Measurements from ENCODE around the gene SLC2A13.
"Not testable (repeated sequence)": the region's sequence is repeated elsewhere in the genome, so short reads cannot be mapped to it uniquely, and the experiment has no call there.

The SLC2A13 gene

DNA sequence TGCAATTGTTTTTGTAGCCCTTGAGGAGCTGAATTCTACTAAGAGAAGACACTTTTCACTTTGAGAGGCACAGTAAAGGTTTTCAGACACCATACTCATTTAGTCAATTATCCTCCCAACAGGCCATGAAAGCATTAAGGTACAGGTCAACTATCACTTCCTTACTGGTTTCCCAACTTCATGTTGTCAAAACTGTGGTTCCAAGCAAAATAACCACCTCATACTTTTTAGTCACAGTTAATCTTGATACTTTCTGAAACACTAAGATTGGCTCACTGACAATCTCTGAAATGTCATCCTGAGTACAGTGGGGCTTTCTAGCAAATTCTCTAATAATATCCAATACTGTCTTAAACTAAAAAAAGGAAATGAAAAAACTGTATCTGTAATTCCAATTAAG lies 71.7 kb downstream of the SLC2A13 start:
- no peak for DNase-seq

DNA sequence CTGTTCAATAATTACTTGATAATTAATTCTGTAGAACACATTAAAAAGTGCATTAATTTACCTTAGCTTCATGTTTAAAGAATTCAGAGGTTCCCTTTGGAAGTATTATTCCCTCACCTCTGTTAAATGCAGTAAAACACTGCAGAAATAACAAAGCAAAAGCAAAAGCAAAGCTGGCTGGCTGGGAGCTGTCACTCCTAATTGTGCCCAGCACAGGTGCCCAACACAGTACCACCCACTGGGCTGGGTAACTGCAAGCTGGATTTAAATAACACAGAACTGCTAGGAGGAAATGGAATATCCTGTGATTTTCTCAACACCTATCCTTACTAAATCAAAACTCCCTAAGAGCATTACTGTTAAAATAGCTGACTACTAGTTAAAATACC lies 72.6 kb downstream of the SLC2A13 start:
- no peak for DNase-seq

DNA sequence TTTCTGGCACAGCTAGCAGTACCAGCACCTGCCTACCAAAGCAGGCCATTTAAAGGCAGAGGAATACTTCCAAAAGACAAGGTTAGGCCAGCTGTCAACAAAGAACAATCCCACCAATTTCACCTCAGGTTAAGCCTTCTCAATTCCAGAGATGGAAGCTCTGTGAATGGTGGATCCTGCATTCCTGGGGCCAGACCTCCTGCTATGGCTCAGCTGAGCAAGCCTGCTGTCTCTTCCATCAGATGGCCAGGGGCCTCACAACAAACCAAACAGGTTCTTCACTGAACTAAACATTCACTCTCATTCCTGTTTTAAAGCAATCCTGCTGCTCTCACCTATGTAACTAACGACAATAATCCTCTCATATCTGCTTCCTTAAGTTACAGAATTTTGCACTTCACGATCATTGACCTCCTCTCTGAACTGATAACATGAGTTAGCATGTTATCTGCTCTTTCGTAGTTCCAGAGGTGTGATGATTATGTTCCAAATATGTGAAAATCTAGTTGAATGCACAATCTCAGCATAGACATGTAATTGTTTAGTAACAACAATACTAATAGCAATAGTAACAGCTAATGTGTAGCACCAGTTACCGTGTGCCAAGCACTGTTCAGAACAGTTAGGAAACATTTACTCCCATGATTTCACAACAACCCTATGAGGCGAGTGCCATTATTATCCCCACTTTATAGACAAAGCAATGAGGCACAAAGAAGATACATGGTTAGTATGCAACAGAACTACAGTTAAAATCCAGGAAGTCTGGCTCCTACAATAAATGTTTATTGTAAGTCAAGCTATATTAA lies 73.2 kb downstream of the SLC2A13 start:
- no peak for DNase-seq

DNA sequence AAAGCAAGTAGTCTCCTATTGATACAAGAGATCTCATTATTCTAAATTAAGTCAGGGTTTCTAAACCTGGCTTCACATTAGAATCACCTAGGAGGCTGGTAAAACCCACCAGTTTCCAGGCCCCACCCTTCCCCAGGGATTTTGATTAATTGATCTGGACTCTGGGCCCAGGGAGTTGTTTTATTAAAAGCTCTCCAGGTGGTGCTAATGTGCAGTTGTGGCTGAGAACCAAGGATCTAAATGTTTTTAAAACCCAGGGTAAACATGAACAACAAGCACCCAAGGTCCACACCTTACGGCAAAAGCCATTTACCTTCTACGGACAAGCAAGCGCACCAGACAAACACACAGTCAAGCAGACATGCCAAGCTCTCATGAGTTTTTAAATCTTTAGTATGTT lies 73.9 kb downstream of the SLC2A13 start:
- no peak for DNase-seq

DNA sequence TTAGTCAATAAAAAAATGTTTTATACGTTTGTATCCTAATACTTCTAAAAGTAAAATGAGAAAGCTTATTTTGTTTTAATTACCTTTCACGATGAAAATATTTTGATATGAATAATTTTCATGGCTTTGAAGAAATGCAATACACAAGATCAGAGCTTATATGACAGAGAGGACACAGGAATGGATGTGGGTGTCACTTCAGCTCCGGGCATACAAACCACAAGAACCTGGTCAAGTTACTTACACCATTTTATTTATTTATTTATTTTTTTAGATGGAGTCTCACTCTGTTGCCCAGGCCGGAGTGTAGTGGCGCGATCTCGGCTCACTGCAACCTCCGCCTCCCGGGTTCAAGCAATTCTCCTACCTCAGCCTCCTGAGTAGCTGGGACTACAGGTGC lies 74.9 kb downstream of the SLC2A13 start:
- not testable (repeated sequence) for DNase-seq

DNA sequence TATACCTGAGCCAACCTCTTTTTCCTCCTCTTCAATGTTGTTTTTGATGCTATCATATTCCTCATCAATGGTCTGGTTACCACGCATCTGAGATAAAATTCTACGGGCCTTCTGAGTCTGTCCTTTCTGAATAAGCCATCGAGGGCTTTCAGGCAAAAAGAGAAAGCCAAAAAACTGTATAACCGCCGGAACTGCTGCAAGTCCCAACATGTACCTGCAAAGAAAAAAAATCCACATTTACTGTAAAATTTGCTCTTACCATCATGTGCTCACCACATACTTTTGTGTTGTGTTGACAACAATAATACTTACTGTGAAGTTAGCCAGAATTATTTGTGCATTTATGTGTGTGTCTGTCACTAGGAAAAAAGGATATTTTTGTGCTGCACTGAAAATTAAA lies 77.6 kb downstream of the SLC2A13 start:
- DNase-seq: no peak

DNA sequence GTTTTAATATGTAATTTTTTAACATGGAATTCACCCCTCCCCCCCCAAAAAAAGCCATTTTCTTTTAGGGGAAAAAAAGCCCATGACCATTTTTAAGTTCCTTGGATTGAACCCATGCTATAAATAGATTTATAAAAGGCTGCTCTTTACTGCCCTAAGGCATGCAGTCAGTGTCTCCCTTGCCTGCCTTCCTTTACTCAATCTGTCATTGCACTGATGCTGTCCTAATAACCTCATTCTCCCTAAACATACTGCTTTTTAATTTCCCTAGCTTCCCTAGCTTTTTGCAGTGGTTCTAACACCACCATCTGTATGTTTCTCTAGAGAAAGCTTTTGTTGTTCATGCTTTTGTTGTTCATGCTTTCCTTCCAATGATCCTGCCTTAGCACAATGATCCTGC lies 83.0 kb downstream of the SLC2A13 start:
- DNase-seq: no peak

DNA sequence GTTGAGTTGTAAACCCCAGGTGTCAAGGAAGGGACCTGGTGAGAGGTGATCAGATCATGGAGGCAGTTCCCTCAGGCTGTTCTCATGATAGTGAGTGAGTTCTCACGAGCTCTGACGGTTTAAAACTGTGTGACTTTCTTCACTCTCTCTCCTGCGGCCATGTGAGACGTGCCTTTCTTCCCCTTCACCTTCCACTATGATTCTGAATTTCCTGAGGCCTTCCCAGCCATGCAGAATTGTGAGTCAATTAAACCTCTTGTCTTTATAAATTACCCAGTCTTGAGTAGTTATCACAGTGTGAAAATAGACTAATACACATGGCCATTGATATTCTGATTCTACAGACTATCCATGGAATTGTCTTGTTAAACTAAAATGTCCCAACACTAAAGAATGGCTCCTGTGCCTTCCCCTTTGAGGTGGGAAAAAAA lies 85.6 kb downstream of the SLC2A13 start:
- no peak for DNase-seq

DNA sequence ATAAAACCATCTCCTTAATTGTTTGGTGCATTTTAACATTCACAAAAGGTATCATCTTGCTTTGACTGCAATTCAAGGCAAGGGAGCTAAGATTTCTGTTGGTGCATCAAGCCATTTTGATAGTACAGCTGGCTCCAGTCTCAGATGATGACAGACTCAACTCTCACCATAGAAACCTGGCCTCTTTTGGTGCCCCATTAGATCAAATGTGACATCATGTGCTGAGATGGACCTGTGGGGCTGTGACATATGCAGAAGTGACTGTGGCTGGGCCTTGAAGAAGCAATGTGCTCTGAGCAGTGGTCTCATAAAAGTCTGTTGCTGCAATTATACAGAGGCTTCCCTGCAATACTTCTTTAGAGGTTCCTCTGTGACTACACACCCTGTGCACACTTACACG lies 88.4 kb downstream of the SLC2A13 start:
- no peak for DNase-seq

DNA sequence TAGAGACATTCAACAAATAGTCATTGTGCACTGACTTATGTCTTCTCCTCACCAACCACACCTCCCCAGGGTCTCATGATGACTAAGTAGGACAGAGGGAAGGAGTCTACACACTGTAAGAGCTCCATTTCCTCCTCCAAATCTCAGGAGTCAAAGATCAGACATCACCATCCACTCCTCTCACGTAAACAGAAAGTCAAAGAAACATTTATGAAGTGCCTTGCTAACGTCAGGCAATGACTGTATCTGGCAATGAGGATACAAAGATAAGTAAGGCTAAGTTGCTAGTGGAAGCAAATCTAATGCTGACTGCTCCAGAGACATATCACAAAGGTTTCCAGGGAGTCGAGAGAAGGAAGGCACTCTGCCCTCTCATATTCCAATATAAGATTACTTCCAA lies 88.9 kb downstream of the SLC2A13 start:
- DNase-seq: no peak

DNA sequence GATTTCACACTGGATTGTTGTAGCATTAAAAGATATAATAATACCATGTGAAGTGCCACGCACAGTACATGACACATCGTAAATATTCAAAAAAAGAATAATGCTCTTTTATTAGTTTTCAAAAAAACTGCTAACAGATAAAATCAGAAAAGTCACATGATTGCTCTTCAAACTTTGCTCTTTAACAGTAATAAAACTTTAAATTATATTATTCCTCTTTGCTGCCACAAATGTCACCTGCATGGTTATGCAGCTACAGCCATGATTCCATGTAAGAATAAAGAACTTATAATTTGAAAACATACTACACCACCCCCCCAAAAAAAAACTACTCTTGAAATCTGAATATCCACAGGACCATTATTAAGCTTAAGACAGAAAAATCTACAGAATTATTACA lies 90.0 kb downstream of the SLC2A13 start:
- DNase-seq: no peak

DNA sequence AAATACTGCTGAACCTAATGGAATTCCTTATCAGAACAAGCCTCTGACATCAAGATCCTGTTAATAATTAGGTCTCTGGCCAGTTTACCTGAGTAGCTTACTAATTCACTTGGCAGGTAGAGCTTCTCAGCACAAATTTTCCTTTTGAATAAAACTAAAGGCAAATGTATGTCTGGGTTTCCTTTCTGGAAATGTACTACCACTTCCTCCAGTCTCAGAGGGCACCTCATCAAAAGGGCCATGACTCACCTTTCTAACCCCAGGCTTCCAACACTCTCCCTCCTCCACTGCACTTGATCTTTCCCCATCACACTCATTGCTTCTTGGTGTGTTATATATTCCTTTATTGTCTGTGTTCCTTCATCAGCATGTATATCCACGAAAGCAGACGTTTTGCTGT lies 90.5 kb downstream of the SLC2A13 start:
- no peak for DNase-seq

DNA sequence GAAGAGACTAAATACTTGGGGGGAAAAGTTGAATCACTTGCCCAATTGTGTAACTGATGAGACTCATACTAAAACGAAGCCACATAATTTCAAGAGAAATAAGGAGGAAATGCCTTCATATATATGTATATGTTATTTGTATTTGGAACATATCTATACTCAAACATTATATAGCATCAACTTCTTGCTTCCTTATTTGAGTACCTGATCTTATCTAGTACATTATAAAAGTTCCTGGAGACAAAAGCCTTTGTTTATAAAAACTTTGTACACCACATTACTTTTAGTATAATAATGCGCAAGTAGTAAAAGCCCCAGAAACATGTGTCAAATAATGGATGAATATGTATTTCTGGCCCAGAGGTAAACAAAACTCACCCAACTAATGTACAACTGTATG lies 92.0 kb downstream of the SLC2A13 start:
- DNase-seq: no peak

DNA sequence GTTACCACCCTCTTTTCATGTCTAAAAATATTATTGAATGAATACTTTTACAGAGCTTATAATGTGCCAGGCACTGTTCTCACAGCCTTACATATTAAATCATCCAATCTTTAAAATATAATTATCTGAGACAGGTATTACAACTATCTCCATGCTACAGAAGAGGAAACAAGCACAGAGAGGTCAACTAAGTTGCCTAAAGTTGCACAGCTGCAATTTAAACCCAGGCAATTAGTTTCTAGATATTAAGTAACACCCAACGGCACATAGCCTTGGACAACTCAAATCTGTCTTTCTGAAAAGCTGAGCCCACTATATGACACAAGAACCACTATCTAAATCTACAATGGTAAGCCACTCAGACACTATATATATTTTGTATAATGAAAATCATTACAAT lies 92.6 kb downstream of the SLC2A13 start:
- DNase-seq: no peak

DNA sequence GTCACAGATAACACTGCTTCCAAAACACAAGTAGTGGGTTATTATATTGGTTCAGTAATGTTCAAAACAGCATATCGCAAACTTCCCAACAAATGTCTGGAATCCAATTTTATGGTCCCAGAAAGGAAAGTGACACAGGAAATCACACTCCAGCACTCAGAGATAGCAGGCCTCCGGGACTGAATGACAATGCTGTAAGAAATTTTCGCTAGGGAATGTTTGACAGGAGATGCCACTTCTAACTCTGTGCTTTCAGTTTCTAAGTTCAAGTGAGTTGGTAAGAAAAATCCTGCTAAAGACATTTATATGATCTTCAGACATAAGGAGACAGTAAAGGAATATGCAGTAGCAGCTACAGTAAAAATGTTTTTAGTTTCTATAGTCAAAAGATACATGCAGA lies 93.2 kb downstream of the SLC2A13 start:
- no peak for DNase-seq

DNA sequence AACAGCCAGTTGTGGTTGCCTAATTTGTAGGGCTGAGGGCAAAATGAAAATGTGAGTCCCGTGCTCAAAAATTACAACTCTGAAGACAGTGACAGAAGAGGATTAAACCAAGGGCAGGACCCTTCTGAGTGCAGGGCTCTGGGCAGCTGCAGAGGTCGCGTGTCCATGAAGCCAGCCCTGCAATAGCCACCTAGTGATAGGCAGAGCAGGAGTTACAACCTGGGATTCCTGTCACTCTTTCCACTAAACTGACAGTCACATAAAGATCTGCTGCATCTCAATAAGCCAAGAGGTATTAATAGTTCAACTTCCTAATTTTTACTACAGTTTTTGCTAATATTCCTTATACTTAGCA lies 94.1 kb downstream of the SLC2A13 start:
- DNase-seq: no peak

DNA sequence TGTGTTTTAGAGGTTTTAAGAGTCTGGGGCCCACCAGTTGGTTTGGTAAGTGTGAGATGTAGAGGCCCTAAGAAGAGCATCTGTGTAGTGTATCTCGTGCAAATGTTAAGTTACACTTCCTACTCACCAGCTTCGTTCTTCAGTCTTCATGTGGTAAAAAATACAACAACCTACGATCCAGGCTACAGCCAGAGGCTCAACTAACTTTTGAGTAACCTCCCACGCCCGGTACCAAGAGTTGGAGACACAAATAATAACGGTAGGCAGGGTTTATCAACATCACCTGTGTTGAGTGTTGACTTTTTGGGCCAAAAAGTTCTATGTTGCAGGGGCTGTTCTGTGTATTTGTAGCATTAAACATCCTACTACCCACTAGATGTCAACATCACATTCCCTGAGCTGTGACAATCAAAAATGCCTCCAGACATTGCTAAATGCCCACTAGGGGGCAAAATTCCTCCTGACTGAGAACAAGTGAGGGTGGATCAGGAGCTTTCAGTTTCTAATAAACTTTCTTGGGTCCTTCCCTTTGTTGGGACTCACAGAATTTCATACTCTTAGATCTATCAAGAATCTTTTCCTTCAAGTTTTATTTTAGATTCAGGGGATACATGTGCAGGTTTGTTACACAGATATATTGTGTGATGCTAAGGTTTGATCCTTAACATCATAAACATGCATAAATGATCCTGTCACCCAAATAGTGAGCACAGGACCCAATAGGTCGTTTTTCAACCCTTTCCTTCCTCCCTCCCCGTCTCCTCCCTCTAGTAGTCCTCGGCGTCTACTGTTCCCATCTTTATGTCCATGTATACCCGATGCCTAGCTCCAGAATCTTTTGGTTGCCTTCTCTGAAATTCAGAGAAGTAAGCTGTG lies 94.7 kb downstream of the SLC2A13 start:
- peak; percentile 17 for DNase-seq

DNA sequence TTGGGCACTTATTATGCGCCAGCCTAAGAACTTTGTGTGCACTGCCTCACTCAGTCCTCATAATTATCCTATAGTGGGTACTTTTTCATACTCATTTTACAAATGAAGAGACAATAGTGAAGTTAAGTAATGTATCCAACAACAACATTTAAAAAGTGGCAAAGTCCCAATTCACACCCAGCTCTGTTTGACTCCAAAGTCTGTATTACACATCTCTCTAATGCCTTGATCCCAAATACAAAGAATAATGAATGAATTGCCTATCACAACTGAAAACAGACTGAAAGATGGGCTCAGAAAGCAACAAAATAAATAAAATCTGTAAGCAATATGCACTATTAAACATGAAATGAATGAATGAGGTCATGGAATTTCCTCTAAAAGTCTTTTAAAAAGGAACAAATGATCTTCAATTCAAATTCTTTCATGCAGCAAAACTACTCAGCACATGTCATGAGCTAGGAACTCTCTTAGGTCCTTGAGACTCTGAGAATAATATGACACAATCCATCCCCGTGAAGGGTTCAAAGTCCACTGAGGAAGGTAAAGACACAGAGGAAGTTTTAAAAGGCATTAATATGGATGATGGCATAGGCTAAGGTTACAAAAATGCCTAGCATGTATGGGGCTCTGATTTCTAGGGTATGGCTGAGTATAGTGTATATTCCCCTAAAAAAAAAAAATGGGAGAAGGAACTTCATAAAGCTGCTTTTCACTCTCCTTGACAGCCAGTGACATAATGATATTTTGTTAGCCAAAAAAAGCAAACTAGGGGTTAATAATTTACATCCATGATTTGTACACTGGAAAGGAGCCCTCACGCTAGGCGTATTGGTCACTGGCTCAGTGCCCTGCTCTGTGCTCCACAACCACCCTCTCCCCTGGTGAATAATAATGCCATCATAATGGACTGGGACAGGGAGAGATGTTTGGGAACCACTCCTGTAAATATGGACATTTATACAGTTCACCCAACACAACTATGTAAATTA lies 103.4 kb downstream of the SLC2A13 start:
- no peak for DNase-seq

DNA sequence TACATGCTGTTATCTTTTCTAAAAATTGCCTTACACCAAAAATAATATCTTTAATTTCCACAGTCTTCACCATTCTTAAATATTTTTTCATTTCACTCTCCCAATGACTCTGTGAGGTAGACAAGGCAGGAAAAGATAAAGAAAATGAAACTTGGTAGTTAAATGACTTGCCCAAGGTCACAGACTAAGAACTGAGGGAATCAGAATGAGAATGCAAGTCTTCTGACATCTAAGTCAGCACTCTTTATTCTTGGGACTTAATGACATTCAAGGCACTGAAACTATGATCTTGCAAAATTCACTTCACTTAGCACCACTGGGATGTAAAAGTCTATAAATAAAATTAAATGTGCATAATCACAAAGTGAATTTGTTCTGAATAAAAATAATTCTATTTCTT lies 104.5 kb downstream of the SLC2A13 start:
- no peak for DNase-seq

DNA sequence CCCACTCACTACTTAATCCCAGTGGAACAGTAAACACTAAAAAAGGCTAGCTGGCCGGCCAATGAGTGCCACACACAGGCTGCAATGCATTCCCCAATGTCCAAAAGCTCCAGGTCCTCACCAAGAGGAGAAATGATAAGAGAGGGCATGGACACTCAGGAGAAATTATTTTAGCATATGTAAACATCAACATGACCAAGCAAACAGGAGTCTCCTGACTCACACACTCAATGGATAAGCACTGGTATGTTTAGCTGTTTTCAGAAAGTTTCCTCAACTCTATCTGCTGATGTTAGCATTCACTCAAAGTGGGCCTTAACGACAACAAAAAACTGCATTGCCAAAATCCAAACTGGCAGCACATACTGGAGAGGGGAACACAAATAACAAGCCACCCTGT lies 105.0 kb downstream of the SLC2A13 start:
- no peak for DNase-seq

DNA sequence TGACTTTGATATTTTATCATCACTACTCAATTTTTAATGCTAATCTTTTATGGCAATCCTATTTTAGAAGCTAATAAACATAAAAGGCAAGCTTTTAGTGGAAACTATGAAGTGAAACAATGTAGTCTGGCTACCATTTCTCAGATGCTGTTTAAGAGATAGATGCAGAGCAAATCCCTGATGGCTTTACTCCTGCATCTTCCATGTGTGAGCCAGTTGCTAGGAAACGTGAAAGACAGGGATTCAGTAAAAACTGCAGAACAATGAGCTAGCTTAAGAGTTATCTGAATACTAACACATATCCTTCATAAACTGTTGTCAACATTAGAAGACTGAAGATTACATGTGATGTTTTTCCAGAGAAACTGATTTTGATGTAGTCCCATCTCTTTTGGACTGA lies 112.6 kb downstream of the SLC2A13 start:
- DNase-seq: no peak

DNA sequence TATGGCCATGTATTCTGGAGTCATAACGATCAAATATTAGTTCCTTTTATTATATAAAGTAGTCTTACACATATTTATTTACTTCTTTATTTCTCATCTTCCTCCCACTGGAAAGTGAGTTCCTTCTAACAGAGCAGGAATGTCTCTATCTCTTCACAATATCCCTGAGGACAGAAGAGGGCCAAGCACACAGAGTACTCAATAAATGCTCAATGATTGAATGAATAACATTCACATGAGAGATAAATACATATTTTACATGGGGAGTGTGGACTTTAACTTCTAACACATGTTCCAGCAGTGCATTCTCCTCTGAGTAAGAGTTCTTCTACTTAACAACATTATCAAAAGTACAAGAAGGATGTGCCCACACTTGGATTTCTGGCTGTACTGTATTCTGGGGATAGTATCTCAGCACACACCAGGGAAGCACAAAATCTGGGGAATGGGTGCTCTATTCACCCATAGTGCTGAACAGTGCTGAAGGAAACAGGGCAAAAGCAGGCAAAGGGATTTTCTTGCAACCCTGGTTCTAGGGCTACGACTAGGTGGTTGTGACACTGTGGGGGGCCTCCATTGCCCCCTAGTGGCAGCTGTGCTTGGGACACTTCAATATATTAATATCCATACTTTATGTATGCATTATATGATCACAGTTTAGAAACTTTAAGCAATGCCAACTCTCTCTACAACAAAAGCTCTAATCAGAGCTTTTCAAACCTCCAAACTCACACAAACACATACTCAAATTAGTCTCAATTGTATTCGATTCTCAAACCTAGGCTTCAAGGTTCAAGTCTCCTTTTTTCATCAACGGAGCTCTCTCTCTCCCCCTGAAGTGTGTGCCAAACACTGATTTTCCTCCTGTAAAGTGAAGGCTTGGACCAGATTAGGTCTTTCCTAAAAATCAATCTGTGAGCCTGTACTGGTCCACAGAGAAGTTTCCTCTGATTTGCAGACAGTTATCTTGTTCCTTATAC lies 115.5 kb downstream of the SLC2A13 start:
- DNase-seq: no peak

Measured in DMS 273 treated with DMSO at 0.1 percent for 48 hours (cell line).